DND-41 (cell line): ENCODE results near the gene COL4A6.

ENCODE experiments used
- EZH2 ChIP-seq: IDR thresholded peaks from 3 replicates; pipeline ENCODE4 v1.6.1; 2012; ENCODE audit warnings: borderline replicate concordance, low read depth, mild to moderate bottlenecking, moderate library complexity, low read length, inconsistent platforms; ENCODE audit not compliant: severe bottlenecking
- TF ChIP-seq, protein P1 (sequence below): IDR thresholded peaks from 2 replicates; pipeline ENCODE4 v1.5.1; 2012; ENCODE audit warnings: borderline replicate concordance, low read length, moderate library complexity, mild to moderate bottlenecking; ENCODE audit not compliant: poor library complexity, severe bottlenecking; ENCODE audit errors: extremely low read depth

DNA sequence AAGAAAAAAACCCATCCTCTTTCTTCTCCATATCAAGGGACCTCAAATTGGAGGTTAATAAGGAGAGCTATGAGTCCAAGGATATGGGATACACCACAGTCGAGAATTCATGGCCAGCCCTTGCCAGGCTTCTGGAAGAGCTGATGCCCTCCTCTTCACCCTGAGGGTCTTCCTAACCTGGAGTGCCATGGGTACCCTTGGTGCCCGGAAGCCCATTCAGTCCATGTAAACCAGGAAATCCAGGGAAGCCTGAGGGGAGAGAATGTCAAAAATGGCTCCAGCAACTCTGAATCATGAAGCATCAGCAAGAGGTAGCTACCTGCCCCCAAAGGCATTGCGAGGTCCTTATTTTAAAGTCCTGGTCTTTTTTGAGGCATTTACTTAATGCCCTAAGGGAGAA, 268.5 kb downstream of the COL4A6 start:
- TF ChIP-seq, protein P1, sequence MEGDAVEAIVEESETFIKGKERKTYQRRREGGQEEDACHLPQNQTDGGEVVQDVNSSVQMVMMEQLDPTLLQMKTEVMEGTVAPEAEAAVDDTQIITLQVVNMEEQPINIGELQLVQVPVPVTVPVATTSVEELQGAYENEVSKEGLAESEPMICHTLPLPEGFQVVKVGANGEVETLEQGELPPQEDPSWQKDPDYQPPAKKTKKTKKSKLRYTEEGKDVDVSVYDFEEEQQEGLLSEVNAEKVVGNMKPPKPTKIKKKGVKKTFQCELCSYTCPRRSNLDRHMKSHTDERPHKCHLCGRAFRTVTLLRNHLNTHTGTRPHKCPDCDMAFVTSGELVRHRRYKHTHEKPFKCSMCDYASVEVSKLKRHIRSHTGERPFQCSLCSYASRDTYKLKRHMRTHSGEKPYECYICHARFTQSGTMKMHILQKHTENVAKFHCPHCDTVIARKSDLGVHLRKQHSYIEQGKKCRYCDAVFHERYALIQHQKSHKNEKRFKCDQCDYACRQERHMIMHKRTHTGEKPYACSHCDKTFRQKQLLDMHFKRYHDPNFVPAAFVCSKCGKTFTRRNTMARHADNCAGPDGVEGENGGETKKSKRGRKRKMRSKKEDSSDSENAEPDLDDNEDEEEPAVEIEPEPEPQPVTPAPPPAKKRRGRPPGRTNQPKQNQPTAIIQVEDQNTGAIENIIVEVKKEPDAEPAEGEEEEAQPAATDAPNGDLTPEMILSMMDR: no peak
- no peak for TF ChIP-seq EZH2
